Activated effector memory CD4-positive, alpha-beta T cell treated with anti-CD3 and anti-CD28 coated beads, Interleukin-2, amount 50 U/mL, for 16 hours (primary cell): ENCODE data around the gene KPNA4.
"Not testable (repeated sequence)": the region's sequence is repeated elsewhere in the genome, so short reads cannot be mapped to it uniquely, and the experiment has no call there.

Source experiments
- DNase-seq: peaks from one replicate; pipeline ENCODE4 v3.0.0-alpha.2; 2020

The KPNA4 gene

DNA sequence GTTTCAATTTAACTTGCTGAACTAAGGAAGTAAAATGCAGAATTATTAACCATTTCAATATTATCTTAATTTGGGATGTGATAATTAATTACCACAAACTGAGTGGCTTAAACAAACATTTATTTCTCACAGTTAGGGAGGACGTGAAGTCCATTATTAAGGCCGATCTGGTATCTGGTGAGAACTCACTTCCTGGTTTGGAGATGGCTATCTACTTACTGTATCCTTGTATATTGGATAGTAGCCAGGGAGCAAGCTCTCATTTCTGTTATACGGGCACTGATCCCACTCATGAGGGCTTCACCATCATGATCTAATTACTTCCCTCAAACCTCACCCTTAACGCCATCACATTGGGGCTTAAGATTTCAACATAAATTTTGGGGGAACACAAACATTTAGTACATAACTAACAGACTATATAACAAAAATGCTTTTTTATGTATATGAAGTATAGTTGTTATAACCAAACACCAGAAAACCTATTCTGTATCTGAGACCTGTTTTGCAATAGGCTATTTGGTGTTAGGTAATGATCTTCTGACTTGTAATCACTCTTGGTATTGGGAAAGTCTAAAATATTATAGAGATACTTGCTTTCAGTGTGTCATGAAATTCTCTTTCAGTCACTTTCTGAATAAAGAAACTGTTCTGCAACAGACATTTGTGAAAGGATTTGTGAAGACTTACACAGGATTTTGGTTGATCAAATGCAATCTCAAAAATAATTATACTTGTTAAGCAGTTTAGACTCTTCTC, 4.7 kb upstream of the KPNA4 start:
- no peak for DNase-seq

DNA sequence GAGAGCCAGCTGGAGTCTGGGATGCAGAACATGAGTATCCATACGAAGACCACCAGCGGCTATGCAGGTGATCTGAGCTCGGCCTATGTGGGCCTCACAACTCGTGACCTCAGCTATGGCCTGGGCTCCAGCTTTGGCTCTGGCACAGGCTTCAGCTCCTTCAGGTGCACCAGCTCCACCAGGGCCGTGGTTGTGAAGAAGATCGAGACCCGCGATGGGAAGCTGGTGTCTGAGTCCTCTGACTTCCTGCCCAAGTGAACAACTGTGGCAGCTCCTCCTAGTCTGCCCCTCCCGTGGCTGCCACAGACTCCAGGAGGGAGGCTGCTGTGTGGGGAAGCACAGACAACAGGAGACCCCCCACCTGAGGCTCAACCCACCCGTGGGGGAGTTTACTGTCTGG, 3.6 kb upstream of the KPNA4 start:
- no peak for DNase-seq

DNA sequence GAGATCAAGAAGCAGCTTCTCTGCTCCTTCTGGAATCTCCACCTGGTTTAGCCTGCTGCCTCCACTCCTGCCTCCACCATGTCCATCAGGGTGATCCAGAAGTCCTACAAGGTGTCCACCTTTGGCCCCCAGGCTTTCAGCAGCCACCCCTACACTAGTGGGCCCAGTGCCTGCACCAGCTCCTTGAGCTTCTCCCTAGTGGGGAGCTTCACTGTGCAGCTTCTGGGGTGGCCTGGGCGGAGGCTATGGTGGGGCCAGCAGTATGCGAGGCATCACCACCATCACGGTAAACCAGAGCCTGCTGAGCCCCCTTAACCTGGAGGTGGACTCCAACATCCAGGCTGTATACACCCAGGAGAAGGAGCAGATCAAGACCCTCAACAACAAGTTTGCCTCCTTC, 2.4 kb upstream of the KPNA4 start:
- no peak for DNase-seq

DNA sequence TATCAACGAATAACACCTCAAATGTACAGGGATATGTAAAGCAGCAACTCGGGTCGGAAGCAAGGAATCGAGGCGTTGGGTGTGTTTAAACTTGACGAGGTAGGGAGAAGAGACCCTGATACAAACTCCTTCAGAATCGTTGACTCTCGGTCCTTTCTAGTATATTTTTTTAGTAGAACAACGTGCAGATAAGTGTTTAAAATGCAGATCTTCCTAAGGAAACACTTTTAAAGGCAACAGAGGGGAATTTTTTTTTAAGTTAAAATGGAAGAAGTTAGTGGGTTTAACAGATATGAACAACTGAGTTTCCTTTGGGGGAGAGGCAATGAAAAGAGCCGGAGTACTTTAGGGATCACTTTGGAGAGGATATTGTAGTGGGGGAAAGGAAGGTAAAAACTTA, 1.1 kb upstream of the KPNA4 start:
- no peak for DNase-seq

DNA sequence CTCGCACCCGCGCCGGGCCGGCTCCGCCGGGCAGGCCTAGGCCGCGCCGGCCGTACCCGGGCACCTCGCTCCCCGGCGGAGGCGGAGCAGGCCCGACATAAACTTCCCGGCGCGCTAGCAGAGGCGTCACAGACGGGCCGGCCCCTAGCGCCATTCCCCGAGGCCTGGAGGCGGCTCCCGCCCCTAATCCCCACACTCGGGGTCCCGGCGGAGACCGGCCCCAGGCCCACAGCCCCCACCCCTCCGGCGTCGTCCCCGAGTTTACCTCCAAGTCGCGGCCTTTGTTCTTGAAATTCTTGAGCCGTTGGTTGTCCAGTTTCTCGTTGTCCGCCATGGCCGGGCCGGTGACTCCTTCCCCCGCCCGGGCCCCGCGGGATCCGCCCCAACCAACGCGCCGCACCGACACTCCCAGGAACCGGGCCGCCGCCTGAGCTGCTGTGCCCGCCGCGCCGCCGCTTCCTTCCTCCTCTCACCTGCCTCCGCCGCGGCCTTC, 376 bp downstream of the KPNA4 start:
- DNase-seq, result peak; percentile 88

DNA sequence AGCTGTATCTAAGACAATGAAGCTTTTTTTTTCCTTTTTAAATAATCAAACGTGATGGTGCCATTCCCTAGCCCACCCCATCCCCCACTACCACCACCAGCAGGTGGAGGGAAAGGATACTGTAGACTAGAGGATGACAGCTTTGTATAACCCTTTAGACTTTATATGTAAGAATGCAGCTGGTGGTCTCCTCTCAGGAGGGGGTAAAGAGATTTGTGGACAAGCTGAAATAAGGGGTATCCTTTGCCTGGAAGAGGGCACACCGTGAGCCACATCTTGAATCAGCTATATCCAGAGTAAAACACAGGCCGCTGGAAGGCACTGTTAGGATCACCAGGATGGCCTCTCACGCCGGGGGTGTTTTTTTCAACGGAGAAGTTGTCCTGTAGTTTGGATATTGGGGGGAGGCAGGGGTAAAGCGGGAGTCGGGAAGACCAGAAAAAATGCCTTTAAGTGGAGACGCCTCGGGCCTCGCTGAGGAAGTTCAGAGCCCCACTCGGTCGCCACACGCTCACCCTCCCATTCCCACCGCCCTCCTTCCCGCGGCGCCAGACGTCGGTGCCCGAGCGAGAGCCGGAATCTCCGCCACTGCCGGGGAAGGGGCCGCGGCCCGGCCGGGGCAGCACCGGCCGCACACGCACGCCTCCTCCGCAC, 986 bp downstream of the KPNA4 start:
- DNase-seq, result no peak

DNA sequence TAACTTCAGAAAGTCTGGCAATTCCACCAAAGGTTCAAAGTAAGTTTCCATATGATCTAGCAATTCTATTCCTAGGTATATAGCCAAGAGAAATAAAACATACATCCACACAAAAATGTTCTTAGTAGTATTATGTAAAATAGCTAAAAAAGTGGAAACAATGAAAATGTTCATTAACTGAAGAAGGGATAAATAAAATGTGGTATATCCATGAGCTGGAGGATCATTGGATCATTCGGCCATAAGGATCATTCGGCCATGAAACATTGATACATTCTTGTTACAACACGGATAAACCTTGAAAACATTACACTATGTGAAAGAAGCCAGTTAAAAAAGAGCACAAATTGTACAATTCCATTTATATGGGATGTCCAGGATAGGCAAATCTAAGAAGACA, 2.4 kb downstream of the KPNA4 start:
- DNase-seq, result no peak

DNA sequence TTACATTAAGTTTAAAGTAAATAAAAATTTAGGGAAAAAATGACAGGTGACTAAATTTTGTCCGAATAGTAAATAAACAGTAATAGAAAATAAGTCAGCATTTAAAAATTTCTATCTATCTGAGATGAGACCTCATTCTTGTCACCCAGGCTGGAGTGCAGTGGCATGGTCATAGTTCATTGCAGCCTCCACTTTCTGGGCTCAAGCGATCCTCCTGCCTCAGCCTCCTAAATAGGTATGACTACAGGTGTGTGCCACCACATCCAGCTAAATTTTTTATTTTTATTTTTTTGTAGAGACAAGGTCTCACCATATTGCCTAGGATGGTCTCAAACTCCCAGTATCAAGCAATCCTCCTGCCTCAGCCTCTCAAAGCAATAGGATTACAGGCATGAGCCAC, 7.8 kb downstream of the KPNA4 start:
- DNase-seq, result no peak

DNA sequence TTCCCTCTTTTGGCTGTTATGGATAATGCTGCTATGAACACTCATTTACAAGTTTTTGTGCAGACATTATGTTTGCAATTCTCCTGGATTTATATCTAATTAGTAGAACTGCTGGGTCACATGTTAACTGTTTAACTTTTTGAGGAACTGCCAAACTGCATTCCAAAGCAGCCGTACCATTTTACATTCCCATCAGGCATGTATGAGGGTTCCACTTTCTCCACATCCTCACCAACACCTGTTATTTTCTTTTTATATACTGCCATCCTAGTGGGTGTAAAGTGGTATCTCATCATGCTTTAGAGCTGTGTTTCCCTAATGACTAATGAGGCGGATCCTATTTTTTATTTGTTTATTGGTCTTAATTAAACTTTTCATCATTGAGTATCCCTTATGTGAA, 9.2 kb downstream of the KPNA4 start:
- no peak for DNase-seq

DNA sequence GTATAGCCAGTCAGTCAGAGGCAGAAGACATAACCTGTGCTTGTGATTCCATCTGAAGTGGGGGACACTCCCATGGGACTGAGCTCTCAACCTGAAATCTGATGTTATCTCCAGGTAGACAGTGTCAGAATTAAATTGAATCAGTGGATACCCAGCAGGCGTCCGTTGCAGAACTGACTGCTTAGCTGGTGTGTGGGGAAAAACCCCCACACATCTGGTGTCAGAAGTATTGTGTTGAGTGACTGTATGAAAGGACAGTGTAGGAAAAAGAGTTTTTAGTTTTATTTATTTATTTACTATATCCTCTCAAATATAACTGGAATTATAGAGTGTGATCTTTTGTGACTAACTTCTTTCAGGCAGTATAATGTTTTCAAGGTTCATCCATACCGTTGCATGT, 10.4 kb downstream of the KPNA4 start:
- no peak for DNase-seq

DNA sequence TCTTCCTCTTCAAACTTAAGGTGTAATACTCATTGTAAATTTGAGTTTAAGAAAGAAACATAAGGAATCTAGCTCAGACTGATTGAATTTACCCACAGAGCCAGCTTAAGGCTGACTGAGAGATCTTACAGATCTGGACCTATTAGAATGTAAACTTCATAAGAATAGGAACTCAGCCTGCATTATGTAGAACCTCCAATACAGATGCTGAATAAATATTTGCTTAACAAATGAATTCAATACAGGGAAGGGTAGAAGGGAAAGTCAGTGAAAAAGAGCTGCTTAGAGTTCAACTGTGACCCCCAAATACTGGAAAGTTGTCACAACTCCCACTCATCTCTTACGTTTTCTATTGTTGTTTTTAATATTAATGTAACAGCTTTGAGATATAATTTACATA, 11.5 kb downstream of the KPNA4 start:
- DNase-seq, result no peak

DNA sequence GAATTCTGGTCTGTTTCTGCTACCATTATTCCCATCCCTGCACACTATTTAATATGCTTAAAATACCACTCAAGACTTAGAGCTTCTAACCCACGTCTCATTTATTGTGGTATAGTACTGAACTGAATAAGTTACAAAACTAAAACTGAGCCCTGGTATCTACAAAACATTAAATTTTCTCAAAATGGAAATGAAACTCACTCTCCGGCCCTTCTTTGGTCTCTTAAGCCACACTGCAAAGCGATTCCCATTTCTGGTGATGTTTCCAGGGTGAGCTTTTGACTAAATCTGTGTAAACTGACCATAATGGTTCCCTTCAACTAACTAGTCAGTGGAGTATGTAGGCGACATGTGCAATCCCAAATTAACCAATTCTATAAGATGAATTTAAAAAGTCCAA, 18.6 kb downstream of the KPNA4 start:
- no peak for DNase-seq

DNA sequence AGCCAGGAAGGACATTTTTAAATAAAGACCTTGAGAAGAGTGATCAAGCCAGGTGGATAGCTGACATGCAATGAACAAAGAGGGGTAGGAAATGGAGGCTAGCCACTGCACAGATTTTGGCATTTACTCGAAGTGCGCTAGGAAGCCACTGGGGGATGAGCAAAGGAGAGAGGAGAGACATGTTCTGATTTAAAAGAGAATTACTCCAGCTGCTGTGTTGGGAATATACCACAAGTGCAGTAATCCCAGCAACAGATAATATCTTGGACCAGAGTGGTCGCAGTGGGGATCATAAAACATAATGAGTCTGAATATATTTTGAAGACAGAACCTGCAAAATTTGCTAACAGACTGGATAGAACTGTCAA, 19.9 kb downstream of the KPNA4 start:
- DNase-seq, result no peak

DNA sequence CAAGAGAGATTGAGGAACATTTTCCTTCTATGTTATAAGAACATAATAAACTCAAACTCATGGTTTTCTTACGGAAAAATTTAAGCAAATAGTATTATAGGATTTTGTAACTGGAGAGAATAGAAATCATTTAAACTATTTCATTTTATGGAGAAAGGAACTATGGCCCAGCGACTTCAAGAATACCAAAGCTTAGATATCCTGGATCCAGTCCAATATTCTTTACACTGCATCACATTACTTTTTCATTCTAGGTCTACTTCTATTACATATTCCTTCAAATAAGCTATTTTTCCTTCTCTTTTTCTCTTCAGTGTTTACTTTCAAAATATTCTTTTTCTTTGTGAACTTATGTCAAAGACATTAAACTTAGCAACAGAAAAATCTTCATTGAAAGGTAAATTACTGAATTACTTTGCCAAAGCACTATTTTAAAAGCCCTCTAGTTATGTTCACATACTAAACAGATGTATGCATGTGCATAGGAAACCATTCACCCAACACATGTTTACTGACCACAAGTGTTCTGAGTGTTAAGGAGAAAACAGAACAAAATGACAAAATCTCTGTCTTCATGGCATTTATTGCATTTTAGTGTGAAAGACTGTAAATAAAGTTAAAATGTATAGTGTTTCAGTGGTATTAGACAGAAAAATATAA, 20.4 kb downstream of the KPNA4 start:
- no peak for DNase-seq

DNA sequence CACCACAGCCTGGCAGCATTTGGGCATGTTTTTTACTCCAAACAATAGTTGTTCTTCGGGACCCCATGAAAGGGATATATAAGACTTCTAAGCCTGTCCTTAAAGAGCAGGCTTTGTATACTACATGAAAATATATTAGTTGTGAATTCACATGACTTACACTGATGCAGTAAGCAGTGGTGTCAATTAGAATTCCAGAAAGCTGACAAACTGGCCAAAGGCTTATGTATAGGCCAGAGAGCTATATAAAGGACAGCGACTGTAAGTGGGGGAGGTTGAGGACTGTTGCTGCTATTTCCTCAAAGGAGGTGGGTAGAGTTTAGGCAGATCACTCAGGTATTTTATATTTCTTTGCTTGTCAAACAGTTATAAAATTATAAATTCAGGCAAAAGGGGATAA, 24.8 kb downstream of the KPNA4 start:
- no peak for DNase-seq

DNA sequence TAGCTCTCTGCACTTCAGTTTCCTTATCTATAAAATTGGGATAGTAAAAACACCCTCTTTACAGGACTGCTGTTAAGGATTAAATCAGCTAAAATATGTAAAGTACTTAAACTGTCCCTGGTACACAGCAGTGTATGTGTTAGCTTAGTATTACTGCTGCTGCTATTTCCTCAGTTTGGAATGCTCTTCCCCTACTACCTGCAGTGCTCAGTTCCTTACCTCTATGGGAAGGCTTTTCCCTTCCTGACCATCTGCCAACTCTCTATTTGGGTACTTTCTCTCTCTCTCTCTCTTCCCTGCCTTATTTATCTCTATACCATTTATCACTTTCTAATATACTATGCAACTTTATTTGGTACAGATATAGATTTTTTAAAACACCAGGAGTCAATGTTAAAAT, 26.5 kb downstream of the KPNA4 start:
- DNase-seq, result no peak

DNA sequence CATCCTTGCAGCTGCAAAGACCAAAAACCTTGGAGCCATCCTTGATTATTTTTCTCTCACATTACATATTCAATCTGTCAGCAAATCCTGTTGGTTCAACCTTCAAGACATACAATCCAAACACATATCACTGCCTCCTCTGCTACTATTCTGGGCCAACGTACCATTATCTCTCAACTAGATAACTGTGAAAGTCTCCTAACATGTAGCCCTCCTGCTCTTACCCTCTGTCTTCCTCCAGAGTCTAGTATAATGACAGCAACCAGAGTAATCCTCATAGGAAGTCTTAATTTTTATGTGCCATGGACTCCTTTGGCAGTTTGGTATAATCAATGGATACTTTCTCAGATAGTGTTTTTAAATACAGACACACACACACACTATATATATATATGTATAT, 27.6 kb downstream of the KPNA4 start:
- DNase-seq, result no peak

DNA sequence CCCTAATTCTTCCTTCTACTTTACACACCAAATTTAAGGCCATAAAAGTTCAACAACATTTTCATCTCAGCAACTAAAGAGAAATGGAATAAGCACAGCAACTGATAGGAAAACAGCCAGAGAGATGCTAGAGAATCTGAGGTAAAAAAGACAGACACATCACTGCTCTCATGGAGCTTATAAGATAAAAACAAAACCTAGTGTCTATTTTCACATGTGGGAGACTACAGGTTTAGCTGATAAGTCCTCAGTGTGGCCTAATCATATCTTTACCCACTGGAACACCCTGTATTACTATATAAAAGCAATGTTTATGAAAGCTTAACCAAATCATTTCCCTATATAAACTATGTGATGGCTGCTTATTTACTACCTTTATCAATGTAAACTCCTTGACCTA, 33.0 kb downstream of the KPNA4 start:
- no peak for DNase-seq

DNA sequence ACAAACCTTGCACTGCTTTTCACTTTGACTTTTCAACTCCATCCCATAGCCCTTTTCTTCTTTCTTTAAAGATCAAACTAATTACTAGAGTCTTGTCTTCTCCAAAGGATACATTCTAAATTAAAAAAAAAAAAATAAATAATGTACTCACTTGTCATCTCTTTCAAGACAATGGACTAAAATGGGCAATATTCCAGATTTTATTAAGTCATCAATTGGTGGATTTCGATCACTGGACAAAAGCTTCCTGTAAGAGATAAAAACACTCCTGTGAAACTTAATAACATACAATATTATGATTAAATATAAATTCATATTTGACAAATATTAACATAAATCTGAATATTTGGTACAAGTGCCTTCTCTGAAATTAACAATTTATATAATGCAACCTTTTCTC, 34.1 kb downstream of the KPNA4 start:
- no peak for DNase-seq

DNA sequence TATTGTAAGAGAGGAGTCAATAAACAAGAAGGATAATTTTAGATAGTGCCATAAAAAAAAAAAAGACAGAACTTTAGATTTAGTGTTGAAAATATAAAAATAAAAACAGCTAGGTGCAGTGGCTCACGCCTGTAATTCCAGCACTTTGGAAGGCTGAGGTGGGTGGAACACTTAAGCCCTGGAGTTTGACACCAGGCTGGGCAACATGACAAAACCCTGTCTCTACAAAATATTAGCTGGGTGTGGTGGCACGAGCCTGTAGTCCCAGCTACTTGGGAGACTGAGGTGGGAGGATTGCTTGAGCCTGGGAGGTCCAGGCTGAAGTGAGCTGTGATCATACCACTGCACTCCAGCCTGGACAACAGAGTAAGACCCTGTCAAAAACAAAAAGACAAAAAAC, 49.0 kb downstream of the KPNA4 start:
- DNase-seq, result not testable (repeated sequence)

DNA sequence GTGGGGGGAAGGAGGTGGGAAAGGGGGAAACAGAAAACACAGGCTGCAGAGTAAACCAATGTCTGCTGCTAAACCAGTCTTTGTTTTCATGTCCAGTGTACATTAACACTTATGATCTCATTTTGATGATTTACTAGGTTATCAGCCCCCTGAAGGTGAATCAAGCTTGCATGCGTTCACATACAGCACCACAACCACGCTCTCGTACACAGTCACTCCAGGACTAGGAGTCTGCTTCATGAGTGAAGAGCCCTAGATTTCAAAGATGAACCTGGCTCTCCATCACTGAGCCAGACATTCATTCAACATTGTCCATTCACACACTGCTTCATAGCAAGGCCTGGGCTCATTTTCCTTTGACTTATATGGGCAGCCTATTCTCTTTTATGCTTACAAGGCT, 64.0 kb downstream of the KPNA4 start:
- DNase-seq, result no peak

DNA sequence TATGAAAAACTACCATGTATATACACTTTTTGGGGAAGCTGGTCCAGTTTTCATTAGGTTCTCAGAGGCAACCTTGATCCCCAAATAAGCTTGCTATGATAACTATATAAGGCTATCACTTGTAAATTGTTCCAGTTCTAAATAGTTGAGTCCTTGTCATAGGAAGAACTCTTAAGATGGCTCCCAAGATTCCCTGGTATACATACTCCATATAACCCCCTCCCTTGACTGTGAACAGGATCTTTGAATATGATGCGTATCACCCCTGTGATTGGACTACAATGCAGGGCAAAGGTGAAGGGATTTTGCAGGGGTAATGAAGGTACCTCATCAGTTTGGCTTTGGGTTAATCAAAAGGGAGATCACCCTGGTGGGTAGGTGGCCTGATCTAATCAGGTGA, 67.2 kb downstream of the KPNA4 start:
- no peak for DNase-seq

DNA sequence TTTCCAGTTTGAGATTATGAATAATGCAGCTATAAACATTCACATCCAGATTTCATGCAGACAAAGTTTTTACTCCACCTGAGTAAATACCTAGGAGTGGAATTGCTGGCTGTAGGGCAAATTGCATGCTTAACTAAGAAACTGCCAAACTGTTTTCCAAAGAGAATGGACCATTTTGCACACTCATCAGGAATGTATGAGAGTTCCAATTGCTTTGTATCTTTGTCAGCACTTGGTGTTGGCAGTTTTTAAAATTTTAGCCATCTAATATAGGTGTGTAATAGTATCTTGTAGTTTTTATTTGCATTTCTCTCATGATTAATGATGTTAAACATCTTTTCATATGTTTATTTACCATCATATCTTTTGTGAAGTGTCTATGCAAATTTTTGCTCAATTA, 75.2 kb downstream of the KPNA4 start:
- no peak for DNase-seq

DNA sequence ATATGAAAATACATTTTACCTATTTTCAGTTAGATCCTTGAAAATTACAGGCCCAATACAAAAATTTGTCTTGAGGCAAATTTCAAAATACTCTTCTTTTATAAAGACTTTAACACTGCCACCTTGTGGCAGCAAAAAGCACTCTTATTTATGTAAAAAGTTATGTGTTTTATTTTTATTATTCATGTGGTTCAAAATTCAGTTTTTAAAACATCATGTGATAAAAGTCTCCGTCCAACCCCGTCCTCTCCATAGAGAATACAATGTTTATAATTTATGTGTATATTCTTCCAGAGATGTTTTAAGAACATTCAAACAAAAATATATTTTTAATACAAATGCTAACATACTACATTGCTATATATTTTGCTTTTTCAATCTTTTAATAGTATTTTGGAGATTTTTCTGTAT, 78.9 kb downstream of the KPNA4 start:
- DNase-seq, result no peak
